Left ventricle myocardium inferior (tissue), 1 donor: Measurements from ENCODE around the gene PRKCD. TPM values are rescaled to one million over a fixed set of nuclear protein-coding genes. Genes with fewer than 3 reads are reported as not detected.

Source experiments
- DNase-seq: peaks from one replicate; pipeline ENCODE4 v3.0.0-alpha.2; 2020
- H3K27ac ChIP-seq: fragments of 200-600 bp; replicated peaks from 2 replicates; pipeline ENCODE4 v1.8.0; 2021
- H3K27me3 ChIP-seq: fragments of 200-600 bp; 2 replicates; pipeline ENCODE4 v1.8.0; 2021; ENCODE audit warnings: low read depth
- H3K36me3 ChIP-seq: fragments of 200-600 bp; 2 replicates; pipeline ENCODE4 v1.8.0; 2021
- H3K4me1 ChIP-seq: fragments of 200-600 bp; 2 replicates; pipeline ENCODE4 v1.8.0; 2021
- H3K4me3 ChIP-seq: fragments of 200-600 bp; 2 replicates; pipeline ENCODE4 v1.8.0; 2021; ENCODE audit warnings: mild to moderate bottlenecking, moderate library complexity
- H3K9me3 ChIP-seq: fragments of 200-600 bp; replicated peaks from 2 replicates; pipeline ENCODE4 v1.8.0; 2021
- intact Hi-C: fragments of 100-400 bp; cut with micrococcal nuclease; formaldehyde crosslinking; loops from one replicate; pipeline ENCODE4 v1.11.0; 2022
- total RNA-seq: library from RNA; stranded (reverse); fragmentation: NEBNext Ultra II Directional; extraction: Animal tissue kit (Norgen Biotek cat#: 25700); gene quantifications from one replicate; pipeline ENCODE4 v1.2.1, GENCODE V29; 2021
- TF ChIP-seq, protein P1 (sequence below): fragments of 200-600 bp; IDR thresholded peaks from 2 replicates; pipeline ENCODE4 v1.8.0; 2021; ENCODE audit warnings: antibody characterized with exemption, mild to moderate bottlenecking, borderline replicate concordance
- donor health status: DM: no; HTN: yes; CAD: no; lungs with severe emphysema.

PRKCD gene
- total RNA-seq, 1 donor from 2014 or later: 13.6 TPM

DNA sequence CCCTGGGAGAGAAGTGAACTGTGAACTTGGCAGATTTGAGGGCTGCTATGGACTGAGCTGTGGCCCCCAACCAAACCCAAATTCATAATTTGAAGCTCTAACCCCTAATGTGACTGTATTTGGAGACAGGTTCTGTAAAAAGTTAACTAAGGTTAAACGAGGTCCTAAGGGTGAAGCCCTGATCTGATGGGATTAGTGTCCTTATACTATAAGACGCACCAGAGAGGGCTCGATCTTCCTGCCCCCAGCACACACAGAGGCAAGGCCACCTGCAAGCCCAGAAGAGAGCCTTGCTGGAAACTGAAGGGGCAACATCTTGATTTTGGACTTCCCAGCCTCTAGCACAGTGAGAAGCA, 60.8 kb downstream of the PRKCD start:
- Histone ChIP-seq H3K9me3 (no peaks in the 10 kb centered on the region), H3K4me3 (no peak overlapping the region), H3K4me1 (no peaks in the 10 kb centered on the region), H3K27me3 (no peaks in the 10 kb centered on the region), H3K27ac (no peak overlapping the region), H3K36me3 (peaks cover 39% of the 10 kb centered on the region)
- intact Hi-C loops: no loop called here
- TF ChIP-seq, protein P1, sequence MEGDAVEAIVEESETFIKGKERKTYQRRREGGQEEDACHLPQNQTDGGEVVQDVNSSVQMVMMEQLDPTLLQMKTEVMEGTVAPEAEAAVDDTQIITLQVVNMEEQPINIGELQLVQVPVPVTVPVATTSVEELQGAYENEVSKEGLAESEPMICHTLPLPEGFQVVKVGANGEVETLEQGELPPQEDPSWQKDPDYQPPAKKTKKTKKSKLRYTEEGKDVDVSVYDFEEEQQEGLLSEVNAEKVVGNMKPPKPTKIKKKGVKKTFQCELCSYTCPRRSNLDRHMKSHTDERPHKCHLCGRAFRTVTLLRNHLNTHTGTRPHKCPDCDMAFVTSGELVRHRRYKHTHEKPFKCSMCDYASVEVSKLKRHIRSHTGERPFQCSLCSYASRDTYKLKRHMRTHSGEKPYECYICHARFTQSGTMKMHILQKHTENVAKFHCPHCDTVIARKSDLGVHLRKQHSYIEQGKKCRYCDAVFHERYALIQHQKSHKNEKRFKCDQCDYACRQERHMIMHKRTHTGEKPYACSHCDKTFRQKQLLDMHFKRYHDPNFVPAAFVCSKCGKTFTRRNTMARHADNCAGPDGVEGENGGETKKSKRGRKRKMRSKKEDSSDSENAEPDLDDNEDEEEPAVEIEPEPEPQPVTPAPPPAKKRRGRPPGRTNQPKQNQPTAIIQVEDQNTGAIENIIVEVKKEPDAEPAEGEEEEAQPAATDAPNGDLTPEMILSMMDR: no peak
- DNase-seq: no peak

DNA sequence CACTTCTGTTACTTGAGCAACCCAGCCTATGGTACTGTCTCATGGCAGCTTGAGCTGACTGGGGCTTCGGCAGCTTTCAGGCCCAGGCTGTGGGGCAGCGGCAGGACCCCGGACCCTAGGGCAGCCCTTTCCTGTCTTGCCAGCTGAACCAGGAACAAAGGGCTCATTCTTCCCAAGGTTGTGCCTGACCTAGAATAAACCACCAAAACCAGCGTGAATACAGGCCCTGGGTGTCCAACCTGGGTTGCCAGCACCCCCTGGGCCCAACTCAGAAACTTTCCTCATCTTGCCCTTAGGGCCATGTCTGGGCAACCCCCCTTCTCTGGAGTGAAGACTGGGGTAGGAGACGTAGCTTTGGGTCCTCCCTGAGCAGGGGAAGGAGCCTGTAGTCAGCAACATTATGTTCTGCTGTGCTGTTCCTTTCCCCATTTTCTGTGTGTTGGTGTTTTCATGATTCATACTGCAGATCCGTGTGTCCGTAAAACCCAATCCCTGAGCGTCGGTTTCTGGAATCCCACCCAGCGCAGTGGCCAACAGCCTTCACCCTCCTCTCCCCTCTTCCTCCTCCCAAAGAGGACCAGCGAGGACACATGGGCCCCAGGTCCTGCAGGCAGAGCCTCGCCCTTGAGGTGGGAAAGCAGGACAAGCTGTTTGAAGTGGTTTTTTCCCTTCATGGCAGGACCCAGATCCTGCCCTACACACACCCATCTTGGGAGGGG, 61.3 kb downstream of the PRKCD start:
- Histone ChIP-seq H3K9me3 (no peaks in the 10 kb centered on the region), H3K27me3 (no peaks in the 10 kb centered on the region), H3K27ac (no peak overlapping the region), H3K4me3 (no peak overlapping the region), H3K36me3 (peaks cover 45% of the 10 kb centered on the region), H3K4me1 (no peaks in the 10 kb centered on the region)
- TF ChIP-seq, protein P1: no peak
- DNase-seq: no peak
- intact Hi-C loops: no loop called here

DNA sequence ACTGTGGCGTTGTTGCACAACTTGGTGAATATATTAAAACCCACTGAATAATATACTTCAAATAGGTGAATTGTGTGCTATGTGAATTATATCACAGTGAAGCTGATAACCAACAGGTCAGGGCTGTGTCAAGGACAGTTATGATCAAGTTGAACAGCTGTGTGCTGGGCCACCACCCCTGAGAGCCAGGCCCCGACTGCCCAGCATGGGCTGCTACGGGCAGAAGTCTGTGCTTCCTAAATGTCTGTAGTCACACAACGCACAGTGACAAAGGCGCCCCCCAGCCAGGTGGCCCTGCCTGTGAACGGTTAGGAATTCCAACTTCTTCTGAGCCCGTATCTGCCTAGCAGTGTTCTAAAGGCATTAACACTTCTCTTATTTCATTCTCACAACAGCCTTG, 62.0 kb downstream of the PRKCD start:
- TF ChIP-seq, protein P1: no peak
- no peaks in the 10 kb centered on the region for H3K9me3 ChIP-seq
- H3K4me1 ChIP-seq: no peaks in the 10 kb centered on the region
- no peak overlapping the region for H3K27ac ChIP-seq
- no peak for DNase-seq
- H3K4me3 ChIP-seq: no peak overlapping the region
- intact Hi-C loops: no loop called here
- peaks cover 52% of the 10 kb centered on the region for H3K36me3 ChIP-seq
- H3K27me3 ChIP-seq: no peaks in the 10 kb centered on the region

DNA sequence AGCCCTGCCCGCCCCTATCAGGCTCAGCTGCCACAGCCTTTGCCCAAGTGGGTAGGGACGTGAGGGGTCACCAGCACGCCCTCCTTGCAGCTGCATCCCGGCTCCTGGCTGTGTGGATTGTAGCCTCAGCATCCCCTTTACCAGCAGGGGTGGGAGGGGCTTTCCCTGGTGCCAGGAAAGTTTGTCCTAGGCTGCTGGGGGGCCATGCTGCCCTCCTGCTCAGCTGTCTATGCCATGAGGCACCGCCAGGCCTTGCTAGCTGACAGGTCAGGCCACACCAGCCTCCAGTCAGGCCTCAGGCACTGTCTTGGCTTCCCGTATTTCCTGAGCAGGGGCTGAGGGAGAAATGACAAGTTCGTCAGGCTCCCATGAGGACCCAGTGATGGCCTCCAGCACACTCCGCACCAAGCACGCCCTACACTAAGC, 62.5 kb downstream of the PRKCD start:
- Histone ChIP-seq H3K4me3 (no peak overlapping the region), H3K36me3 (peaks cover 57% of the 10 kb centered on the region), H3K27me3 (no peaks in the 10 kb centered on the region), H3K9me3 (no peaks in the 10 kb centered on the region), H3K4me1 (no peaks in the 10 kb centered on the region), H3K27ac (peak overlapping the region; percentile 16)
- no peak for DNase-seq
- TF ChIP-seq, protein P1: no peak
- intact Hi-C loops: no loop called here

DNA sequence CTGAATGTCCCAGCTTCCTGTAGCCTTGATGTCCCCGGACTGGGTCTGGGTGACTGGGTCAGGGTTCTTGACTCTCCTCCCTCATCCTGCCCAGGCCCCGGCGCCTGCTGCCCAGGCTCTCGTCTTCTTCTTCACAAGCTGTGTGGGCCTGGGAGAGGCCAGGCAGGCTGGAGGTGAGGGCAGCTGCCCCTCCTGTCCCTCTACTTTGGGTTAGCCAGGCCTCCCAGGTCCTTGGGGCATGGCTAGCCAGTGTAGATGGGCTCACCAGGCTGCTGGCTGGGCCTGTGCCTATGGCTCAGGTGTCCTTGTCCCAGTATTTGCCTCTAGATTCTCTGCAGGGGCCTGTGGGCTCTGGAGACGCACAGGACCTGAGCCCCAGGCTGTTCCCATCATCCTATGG, 63.0 kb downstream of the PRKCD start:
- no peak overlapping the region for H3K4me3 ChIP-seq
- TF ChIP-seq, protein P1: no peak
- no peaks in the 10 kb centered on the region for H3K4me1 ChIP-seq
- no peaks in the 10 kb centered on the region for H3K27me3 ChIP-seq
- H3K27ac ChIP-seq: peak overlapping the region; percentile 16
- intact Hi-C loops: no loop called here
- peaks cover 62% of the 10 kb centered on the region for H3K36me3 ChIP-seq
- H3K9me3 ChIP-seq: no peaks in the 10 kb centered on the region
- DNase-seq: no peak
